HT1080 (cell line): ENCODE results near the gene TPPP2. TPM values are rescaled to one million over a fixed set of nuclear protein-coding genes. Genes with fewer than 3 reads are reported as not detected.
"Not testable (repeated sequence)": the region's sequence is repeated elsewhere in the genome, so short reads cannot be mapped to it uniquely, and the experiment has no call there.

ENCODE experiments used
- DNase-seq: peaks from one replicate; pipeline ENCODE4 v3.0.0-alpha.2; 2015; ENCODE audit warnings: low read depth
- total RNA-seq: library from RNA; depleted of rRNA; stranded (reverse); fragments of >200 nt; shearing (Covaris generic); gene quantifications from 2 replicates; pipeline ENCODE4 v1.2.3, GENCODE V29; 2014

The TPPP2 gene
- total RNA-seq, 1 experiment from 2014 or later = not detected

GRCh38 chr14:21037156-21037555 is 7.1 kb downstream of the TPPP2 start:
- no peak for DNase-seq

- DNase-seq = no peak
Measured at GRCh38 chr14:21038441-21039422, 8.7 kb downstream of the TPPP2 start.

- DNase-seq = peak; percentile 67
Measured at GRCh38 chr14:21039585-21040369, 9.8 kb downstream of the TPPP2 start.

GRCh38 chr14:21040370-21040925 is 10.4 kb downstream of the TPPP2 start:
- DNase-seq = no peak

GRCh38 chr14:21040941-21041340 is 10.9 kb downstream of the TPPP2 start:
- DNase-seq = not testable (repeated sequence)

- DNase-seq = peak; percentile 74
Measured at GRCh38 chr14:21041676-21042433, 11.8 kb downstream of the TPPP2 start, which contains the start of gene RNASE7. RNASE7 (plus strand) TSS chr14:21042362; CDS start chr14:21042993, 631 bp downstream.

GRCh38 chr14:21042918-21043317 is 12.9 kb downstream of the TPPP2 start:
- no peak for DNase-seq

GRCh38 chr14:21043387-21043973 is 13.5 kb downstream of the TPPP2 start:
- DNase-seq = no peak

- DNase-seq = no peak
Measured at GRCh38 chr14:21043974-21044618, 14.1 kb downstream of the TPPP2 start.

GRCh38 chr14:21047378-21047781 is 17.4 kb downstream of the TPPP2 start:
- no peak for DNase-seq

- no peak for DNase-seq
Measured at GRCh38 chr14:21048638-21049037, 18.6 kb downstream of the TPPP2 start.

- DNase-seq = peak; percentile 46
Measured at GRCh38 chr14:21049271-21049673, 19.3 kb downstream of the TPPP2 start.

- DNase-seq = no peak
Measured at GRCh38 chr14:21050597-21050996, 20.6 kb downstream of the TPPP2 start.

- no peak for DNase-seq
Measured at GRCh38 chr14:21053184-21054122, 23.4 kb downstream of the TPPP2 start.

- no peak for DNase-seq
Measured at GRCh38 chr14:21054123-21054767, 24.2 kb downstream of the TPPP2 start.

- no peak for DNase-seq
Measured at GRCh38 chr14:21054768-21055145, 24.7 kb downstream of the TPPP2 start.

GRCh38 chr14:21055432-21056117 is 25.6 kb downstream of the TPPP2 start:
- no peak for DNase-seq
